HG02852 (cell line): ENCODE data around the gene NPHP4.

ENCODE experiments used
- ATAC-seq: cut with Tn5 transposase; IDR thresholded peaks from one replicate; pipeline ENCODE4 v1.9.1; 2021; ENCODE audit warnings: mild to moderate bottlenecking, moderate library complexity; ENCODE audit not compliant: unreplicated experiment

The NPHP4 gene

DNA sequence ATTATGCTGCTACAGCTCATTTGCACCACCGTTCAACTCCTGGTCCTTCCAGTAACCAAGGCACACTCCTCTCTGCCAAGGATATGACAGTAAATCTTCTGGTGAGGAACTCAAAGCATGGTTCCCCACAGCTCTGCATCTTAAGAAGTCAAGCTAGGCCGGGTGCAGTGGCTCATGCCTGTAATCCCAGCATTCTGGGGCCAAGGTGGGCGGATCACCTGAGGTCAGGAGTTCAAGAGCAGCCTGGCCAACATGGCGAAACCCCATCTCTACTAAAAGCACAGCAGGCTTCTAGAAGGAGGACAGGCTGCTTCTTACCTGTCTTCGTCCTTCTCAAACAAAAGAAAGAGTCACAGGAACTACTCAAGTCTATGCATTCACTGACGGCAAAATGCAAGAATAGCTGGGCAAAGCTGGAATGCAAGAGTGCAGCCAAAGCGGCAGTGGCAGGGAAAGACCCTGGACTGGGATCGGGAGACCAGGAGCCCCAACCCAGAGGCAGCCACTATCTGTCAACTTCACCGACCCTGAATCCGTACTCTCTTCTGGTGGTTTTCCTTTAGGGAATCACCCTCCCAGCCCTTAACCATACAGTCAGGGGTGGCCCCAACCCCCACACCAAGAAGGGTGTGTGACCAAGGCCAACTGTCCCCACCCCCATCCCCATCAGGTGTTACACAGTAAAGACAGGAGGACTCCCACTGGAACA lies 75.5 kb downstream of the NPHP4 start:
- ATAC-seq, result no peak

DNA sequence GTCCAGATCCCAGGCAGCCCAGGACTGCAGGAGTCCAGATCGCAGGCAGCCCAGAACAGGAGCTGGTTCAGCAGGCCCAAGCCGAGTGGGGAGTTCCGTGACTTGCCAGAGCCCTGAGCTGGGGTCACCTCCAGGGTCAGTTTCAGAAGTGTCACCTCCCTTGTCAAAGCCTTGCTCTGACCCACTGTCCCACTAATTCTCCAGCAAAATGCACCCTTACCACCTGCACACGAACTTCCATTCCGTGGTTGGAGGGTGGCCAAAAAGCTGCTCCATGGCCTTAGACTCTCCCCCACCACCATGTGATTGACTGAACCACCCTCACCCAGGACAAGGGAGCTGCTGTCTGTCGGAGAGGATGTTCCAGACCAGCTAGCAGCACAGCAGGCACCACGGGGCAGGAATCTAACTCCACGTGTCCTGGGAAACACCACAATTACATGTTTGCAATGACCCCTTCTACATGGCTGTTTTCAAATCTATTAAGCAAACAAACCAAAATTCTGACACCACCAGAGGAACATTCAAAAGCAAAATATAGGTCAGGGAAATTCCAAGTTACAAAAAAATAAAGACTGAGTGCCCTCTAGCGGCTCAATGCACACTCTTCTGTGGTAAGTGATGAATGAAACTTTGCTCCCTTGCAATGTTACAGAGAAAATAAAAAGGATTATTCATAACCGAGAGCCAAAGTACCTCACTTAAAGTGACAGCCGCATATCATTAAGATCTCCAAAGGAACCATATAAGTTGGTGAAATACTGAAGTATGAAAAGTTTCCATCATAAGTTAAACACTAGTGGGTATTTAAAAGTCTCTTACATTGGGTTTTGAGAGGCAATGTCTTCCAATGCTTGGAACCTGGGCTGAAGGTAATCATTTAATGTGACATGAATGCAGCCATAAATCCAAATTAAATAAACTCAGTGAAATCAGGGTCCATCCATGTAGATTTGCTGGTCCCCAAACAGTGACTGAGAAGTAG lies 76.3 kb downstream of the NPHP4 start:
- ATAC-seq, result no peak

DNA sequence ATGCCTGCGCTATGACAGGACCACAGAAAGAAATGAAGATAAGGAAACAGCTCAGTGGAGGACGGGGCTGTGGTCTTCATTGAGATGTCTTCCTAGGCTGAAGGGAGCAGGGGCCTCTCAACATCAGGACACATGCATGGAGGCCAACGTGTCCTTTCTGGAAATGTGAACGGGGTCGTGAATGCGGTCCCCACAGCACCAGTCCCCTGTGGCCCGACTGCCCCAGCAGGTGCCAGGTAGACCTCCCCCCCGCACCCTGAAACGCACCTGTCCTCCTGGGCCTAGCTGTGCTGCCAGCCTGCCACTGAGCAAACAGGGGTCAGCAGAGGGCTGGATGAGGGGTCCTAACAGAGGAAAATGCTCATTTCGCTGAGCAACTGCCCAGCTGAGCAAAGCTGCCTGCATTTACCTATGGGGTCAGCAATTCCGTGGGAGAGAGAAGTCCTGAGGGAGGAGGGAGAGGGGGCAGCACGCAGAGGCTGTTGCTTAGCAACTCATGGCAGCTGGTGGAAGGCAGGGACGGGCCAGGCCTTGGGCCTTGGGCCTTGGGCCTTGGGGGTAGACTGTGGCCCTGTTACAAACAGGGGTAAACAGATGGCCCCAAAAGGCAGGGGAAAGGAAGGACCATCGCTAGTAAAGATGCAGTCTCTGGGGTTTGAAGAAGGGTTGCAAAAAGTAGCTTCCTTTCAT lies 77.4 kb downstream of the NPHP4 start:
- ATAC-seq, result no peak

DNA sequence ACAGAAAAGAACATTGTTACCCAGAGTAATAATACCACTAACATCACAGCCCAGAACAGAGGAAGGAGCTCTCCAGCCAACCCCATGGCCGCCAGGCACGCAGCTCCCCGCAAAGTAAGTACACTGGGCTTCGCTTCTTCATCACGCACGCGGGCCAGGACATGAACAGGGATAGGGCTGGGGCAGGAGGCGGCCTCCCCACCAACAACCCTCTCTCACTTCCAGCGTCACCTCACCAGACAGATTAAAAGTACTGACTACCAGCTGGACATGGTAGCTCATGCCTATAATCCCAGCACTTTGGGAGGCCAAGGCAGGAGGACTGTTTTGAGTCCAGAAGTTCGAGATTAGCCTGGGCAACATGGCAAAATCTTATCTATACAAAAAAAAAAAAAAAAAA lies 78.3 kb downstream of the NPHP4 start:
- ATAC-seq, result no peak

DNA sequence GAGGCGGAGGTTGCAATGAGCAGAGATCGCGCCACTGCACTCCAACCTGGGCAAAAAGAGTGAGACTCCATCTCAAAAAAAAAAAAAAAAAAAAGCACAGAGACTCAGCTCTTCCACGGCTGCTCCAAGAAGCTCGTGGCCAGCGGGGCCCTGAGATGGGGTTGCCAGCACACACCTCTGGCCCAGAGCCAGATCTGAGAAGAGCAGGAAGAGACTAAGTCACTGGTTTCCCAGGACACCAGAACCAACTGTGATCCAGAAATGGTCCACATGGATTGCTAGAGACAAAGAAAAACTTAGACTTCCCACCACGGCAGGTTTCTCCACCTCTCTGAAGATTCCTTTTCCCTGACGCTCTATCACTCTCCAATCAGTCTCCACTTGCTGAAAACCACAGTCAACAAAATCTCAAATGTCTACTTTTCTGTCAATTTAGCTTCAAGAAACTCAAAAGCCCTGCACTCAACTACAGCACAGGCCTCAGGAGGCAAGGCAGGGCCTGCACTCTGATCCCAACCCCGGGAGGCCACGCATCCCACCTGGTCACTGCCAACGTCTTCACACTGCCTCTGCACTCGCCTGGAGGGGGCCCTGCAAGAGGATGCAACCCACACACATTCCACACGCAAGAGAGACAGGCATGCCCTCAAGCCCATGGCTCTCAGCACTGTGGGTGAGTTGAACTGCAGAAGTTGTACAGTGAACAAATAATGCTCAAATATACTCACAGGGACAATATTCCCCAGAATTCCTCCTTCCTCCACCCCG lies 79.0 kb downstream of the NPHP4 start:
- no peak for ATAC-seq

DNA sequence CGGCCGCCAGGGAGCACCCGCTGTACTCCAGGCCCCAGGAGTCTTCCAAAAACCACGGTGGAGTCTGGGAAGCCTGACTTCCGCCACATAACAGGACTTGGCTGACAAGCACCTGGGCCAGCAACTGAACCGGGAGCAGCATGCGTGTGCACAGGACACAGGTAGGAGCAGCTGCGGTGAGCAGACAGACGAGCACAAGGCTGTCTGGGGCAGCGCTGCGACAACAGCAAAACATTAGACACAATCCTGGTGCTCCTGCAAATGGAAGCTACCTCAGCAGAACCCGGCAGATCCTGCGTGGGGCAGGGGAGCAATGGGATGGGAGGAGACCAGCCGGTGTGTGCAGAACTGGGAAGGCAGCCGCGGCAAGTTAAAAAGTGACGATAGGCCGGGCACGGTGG lies 80.4 kb downstream of the NPHP4 start:
- no peak for ATAC-seq

DNA sequence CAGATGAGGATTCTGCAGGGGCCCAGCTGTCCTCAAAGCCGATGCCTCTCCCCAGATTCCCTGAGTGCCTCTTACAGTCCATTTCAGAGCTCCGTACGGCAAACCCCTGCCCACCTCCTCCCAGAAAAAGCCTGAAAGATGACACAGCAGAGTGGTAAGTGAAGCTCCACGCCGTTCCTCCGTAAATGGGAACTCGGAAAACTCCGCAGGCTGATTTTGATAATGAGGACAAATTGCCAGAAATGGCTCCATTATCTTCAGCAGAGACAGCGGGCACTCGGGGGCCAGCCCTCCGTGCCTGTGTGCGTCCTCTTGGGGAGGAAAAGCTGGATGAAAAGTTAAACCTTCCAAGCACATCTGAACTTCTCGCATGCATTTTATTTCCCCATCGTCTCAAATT lies 81.1 kb downstream of the NPHP4 start:
- ATAC-seq, result no peak

DNA sequence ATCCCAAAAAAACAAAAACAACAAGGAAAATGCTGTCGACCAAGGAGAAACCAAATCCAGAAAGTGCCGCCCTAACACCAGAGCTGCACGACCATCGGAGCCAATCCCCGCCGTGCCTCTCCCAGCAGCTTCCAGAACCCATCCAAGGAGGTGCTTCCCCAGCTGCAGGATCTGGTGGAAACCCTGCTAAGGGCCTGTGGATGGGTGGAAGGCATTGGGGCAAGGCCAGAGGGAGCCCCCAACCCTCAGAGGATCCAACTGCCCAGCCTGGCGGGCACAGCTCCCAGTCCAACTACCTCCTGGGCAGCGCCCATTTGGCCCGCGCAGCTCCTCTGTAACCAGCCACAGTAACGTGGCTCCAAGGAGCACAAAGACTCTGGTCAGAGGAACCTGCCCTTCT lies 81.6 kb downstream of the NPHP4 start:
- ATAC-seq, result no peak

DNA sequence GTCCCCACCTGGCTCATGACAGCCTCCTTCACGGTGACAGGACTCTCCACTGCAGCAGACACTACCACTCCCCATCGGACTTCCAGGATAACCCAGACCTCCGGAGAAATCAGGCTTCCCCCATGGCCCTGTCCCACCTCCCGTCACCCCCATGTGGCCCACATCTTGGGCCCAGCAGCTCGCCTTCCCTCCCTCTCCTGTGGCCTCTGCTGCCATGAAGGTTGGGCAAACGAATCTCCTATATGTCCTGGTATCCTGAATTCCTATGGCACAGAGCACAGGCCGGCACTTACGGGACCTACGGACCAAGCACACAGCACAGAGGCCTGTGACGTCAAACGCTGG lies 82.0 kb downstream of the NPHP4 start:
- no peak for ATAC-seq

DNA sequence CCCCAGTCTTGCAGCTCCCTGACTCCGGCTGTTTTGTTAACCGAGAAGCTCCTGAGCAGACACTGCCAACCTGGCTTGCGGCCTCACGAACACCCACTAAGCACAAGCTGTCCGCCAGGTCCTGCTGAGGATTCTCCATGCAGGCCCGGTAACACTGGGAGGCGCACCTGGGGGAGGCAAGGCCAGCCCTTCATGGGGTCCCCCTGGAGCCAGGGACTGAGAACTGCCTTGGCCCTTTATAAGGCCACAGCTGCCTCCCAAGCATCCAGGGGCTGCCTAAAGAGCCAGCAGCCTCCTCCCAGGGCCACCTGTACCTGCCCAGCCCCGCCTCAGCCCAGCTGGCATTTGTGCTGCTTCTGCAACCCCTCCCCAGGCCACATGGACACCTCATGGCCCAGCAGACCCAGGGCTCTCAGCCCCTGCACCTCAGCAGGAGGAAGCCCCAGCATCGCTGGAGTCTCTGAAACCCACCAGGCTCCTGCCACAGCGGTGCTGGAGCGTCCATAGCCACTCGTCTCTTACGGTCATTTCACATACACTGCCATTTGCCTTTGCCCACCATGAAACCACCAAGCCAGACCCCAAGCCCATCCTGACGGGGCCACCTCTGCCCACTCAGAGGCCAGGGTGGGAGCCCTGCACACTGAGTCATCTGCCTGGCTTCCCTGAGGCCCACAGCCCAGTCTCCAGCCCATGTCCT lies 82.5 kb downstream of the NPHP4 start:
- no peak for ATAC-seq

DNA sequence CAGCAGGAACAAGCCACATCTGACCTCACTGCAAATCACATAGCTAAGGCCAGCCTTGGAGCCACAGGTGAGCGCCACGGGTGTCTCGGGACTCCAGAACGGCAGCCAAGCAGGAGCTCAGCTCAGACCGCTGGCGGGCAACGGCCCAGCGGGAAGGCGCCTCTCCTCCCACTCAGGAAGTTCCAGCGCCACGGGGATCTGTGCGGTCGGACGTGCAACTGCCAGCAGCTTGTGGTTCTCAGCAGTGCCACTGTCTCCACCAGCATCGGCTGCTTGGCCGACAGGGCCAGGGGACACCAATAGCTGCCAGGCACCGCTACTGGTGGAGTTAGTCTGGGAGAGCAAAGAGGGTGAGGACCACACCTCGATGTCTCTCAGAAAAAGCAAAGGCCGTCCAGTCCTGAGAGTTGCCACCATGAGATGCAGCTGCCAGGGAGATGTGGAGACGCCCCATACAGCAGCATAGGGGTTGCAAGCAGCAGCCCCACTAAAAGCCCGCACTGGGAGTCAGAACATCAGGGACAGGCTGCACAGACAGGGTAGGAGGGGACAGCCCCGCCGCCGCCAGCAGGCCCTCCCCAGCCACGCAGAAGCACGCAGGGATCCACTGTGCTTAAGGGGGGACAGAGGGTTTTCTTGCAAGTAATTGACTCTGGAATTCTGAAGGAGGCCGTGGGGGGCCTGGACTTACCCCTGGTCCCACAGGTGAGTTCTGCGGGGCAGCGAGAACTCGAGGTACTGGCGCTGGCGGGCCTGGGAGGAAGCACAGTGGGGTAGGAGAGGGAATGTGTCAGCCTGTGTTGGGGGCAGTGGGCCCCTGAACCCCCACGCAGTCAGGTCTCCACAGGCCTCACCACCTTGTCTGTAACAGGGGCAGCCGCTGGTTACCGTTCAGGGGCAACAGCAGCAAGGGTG lies 83.5 kb downstream of the NPHP4 start:
- no peak for ATAC-seq

DNA sequence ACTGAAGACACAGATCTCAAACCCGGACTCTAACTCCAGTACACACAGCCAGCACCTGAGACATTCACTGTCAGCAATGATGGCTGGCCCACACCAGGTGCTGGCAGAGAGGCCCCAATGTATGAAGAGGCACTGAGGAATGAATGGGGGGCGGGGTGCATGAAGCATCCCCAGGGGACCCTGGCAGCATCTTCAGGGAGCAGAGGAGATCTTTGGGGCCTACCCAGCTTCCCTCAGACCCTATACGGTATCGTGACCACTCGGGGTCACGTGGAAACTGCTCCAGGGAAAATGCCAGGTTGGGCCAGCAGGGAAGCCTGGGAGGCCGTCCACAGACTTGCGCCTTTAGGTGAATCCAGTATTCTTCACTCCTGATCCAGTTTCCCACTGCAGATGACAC lies 84.3 kb downstream of the NPHP4 start:
- ATAC-seq, result no peak

DNA sequence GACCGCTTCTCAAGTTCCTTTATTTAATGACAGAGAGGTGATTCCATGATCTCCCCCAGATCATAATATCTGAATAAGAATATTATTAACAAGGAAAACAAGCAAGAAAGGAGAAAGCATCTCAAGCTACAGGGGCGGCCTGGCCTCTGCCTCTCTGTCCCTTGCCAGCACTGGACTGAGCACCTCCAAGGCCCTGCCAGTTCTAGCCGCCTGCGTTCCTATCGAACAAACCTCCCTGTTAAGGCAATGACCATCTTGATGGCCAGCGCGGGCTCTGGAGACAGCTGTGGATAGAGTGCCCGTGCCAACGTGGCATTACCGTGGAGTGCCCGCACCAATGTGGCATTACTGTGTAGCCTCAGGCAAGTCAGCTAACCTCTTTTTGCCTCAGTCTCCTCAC lies 84.8 kb downstream of the NPHP4 start:
- ATAC-seq, result no peak

DNA sequence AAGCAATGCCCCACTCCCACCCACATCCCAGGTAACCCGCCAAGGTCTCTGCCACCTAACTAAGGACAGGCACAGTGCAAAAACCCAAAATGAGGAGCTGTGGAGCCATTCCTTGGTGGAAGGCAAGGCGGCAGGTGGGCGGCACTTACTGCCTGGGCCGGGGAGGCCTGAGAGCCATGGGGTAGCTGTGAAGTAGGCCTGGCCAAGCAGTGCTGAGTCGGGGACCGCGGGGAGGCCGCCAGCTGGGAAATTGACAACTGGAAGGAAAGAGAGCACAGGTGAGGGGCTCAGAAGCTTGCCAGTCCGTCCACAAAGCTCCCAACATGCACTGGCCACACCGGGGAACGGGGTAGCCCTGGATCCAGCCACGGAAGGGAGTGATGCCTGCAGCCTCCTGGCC lies 85.3 kb downstream of the NPHP4 start:
- ATAC-seq, result no peak

DNA sequence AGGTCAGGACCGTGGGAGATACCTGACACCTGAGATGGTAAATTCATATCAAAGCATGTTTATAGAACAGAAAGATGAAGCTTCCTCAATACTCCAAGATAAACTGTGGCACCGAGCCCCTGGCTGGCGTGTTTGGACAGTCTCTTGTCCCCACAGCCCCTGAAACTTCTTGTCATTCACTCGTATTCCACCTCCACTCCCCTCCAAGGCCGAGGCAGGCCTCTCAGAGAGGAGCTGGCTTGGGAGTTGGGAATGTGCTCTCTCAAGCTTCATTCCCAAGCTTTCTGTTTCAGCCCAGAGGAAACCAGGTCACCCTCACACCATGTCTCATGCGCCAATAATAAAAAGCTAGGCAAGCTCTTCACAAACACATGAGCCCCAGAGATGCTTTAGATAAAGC lies 86.1 kb downstream of the NPHP4 start:
- no peak for ATAC-seq

DNA sequence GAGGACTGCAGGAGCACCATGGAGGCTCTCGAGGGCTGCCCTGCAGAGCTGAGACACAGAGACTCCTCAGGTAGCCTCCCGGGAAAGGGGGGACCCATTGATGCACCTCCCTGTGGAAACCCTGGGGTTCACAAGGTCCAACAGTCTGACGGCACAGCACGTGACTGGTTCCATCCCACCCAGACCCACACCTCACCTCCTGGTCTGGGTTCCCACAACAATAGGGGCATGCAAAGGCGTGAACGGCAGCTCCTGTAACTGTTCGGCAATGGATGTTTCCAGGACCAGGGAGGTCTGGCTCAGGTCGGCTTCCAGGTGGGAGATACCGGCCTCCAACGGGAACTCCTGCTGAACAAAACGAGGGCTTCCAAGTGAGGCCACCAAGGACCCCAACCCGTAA lies 86.8 kb downstream of the NPHP4 start:
- ATAC-seq, result no peak

DNA sequence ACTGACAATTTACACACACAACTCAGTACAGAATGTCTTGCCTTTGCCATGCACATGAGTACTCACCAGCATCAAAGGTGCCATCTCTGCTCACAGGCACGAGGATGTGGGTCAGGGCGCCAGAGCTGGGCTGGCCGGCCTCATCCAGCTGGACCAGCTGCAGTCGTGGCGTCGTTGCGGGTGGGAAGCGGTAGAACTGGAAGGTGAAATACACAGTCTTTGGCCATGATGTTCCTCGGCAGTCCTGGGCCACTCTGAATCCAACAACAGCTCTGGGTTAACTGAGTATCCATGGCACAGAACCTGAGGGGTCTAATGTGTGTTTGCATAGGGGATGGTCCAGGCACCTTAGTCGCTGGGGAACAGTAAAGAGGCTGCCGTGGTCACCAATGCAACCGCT lies 87.7 kb downstream of the NPHP4 start:
- no peak for ATAC-seq

DNA sequence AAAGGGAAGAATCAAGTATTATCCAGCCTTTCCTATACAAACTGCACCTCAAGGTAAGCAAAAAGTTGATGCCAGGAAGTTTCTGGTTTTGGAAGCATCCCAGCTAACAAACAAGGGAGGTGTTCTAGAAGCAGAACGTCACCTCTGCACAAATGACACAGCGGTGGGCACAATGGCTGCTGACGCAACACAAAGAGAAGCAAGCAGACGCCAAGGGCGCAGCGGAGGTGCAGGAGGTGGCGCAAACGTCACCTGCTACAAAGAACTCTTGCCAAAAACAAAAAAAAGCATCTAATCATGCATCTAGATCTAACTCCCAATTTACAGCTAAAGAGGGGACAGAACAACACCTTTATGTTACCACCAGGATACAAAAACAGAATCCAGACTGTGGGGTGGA lies 88.5 kb downstream of the NPHP4 start:
- no peak for ATAC-seq

DNA sequence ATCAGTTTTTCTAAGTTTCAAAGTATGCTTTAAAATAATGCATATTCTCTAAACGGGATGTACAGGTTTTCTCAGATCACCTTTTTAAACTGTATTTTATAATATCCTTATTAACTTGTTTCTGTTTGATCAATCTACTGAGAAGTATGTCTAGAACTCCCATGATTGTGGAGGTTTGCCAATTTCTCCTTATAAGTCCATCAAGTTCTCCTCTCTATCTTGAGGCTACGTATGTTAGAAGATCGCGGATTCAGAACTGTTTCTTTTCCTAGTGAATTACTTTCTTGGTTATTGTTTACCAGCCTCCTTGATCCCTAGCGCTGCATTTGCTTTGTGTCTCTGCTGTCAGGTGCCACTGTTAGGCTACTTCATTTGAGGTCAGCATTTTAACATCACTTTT lies 89.2 kb downstream of the NPHP4 start:
- ATAC-seq, result no peak
